Small intestine (tissue), 16 donors: ENCODE measurements around the gene HHIPL1. TPM values are rescaled to one million over a fixed set of nuclear protein-coding genes. Genes with fewer than 3 reads are reported as not detected.

Experiments
- DNase-seq, 2 donors: peaks; one replicate each; pipeline versions ENCODE4 v3.0.0 to v3.0.0-alpha.2; 2013
- FAIRE-seq: peaks from 2 replicates; lab custom pipeline; 2012; peaks lifted over from hg19 to GRCh38; lab: Jason Lieb, UNC
- H3K27ac ChIP-seq, 3 donors: one replicate each; pipeline ENCODE4 v1.5.1; 2013; ENCODE audit warnings: low read length in 2 of 3, mild to moderate bottlenecking in 2 of 3, control low read depth in 1 of 3, inconsistent platforms in 1 of 3, low read depth in 1 of 3, moderate library complexity in 1 of 3
- H3K27me3 ChIP-seq, 3 donors: one replicate each; pipeline ENCODE4 v1.6.1; 2013; ENCODE audit warnings: low read length in 3 of 3, inconsistent platforms in 1 of 3; ENCODE audit not compliant: control insufficient read depth in 3 of 3, insufficient read depth in 3 of 3
- H3K36me3 ChIP-seq, 3 donors: one replicate each; pipeline ENCODE4 v1.6.1; 2013; ENCODE audit warnings: low read length in 3 of 3, inconsistent platforms in 1 of 3, low read depth in 1 of 3, mild to moderate bottlenecking in 1 of 3, moderate library complexity in 1 of 3; ENCODE audit not compliant: control insufficient read depth in 3 of 3, insufficient read depth in 2 of 3
- H3K4me1 ChIP-seq, 3 donors: one replicate each; pipeline ENCODE4 v1.6.1; 2013; ENCODE audit warnings: low read length in 2 of 3, inconsistent platforms in 1 of 3, low read depth in 1 of 3, mild to moderate bottlenecking in 1 of 3, moderate library complexity in 1 of 3; ENCODE audit not compliant: control insufficient read depth in 3 of 3, insufficient read depth in 2 of 3
- H3K4me3 ChIP-seq, 3 donors: one replicate each; pipeline ENCODE4 v1.5.1; 2013; ENCODE audit warnings: low read length in 3 of 3, control low read depth in 1 of 3, inconsistent platforms in 1 of 3, low read depth in 1 of 3, mild to moderate bottlenecking in 1 of 3, moderate library complexity in 1 of 3
- H3K9me3 ChIP-seq, 2 donors: one replicate each; pipeline ENCODE4 v1.6.1; 2013; ENCODE audit warnings: low read depth in 1 of 2, low read length in 1 of 2; ENCODE audit not compliant: control insufficient read depth in 2 of 2, insufficient read depth in 1 of 2
- WGBS, 3 donors: extraction: QIAGEN DNeasy Blood & Tissue Kit; methylation state at CpG; one replicate each; pipeline ENCODE4 v1.1.7; 2013; 5-methylcytosine and 5-hydroxymethylcytosine counted together
- long read RNA-seq, 10 donors: transcript quantifications; one replicate each; lab custom pipeline, GENCODE V29; 2026
- polyA plus RNA-seq, 4 donors: library from polyadenylated mRNA; stranded (reverse) in 3 of 4; unstranded in 1 of 4; fragments of 200-250 nt in 3 of 4; fragments of 120-200 nt in 1 of 4; gene quantifications; one replicate each; pipeline versions ENCODE4 v1.2.1 to v1.2.3, GENCODE V29; 2013
- donor health status: healthy with polysubstance abuse.
- donor health status: control.
- donor health status: control.
- donor health status: Bipolar disorder and iron deficiency.
- donor health status: healthy.

HHIPL1 gene
- polyA plus RNA-seq = under 1 TPM in 3 of 4 donors, not detected in 1; under 0.01 to 0.69 (median 0.59) TPM
- long read RNA-seq, donor 1 = 0 reads
- long read RNA-seq, donor 2 = 0 reads
- long read RNA-seq, donor 3 = 0 reads
- long read RNA-seq, donor 4 = 0 reads
- long read RNA-seq, donor 5 = 0 reads
- long read RNA-seq, donor 6 = 0 reads
- long read RNA-seq, donor 7 = 0 reads
- long read RNA-seq, donor 8 = 0 reads
- long read RNA-seq, donor 9 = 0 reads
- long read RNA-seq, donor 10 = 0 reads

GRCh38 chr14:99644723-99645544 lies at the start of gene HHIPL1:
TSS of gene HHIPL1 (plus strand) at chr14:99645129. CDS start at chr14:99645208, 79 bp downstream.
- FAIRE-seq (no peak), DNase-seq (peak in 1 of 2 donors; percentile 53)
- H3K9me3 ChIP-seq = no peaks in the 10 kb centered on the region
- WGBS, 3 donors = 4 to 7% (median 7%) methylated on average over 77 to 91 of the region's 91 CpGs
- H3K4me3 ChIP-seq = peak within 1 kb of the TSS in 2 of 3 donors; percentile 24 to 37
- no peak within 1 kb of the TSS for H3K27ac ChIP-seq
- no peaks in the 10 kb centered on the region for H3K36me3 ChIP-seq
- no peaks in the 10 kb centered on the region for H3K4me1 ChIP-seq
- peaks cover 0 to 32% (median 5%) of the 10 kb centered on the region in 3 donors for H3K27me3 ChIP-seq

- H3K36me3 ChIP-seq = peaks cover 0 to 39% (median 0%) of the 10 kb centered on the region in 3 donors
- no peaks in the 10 kb centered on the region for H3K9me3 ChIP-seq
- no peak overlapping the region for H3K4me3 ChIP-seq
- peak in 1 of 2 donors; percentile 24 for DNase-seq
- peaks cover 2 to 78% (median 14%) of the 10 kb centered on the region in 3 donors for H3K4me1 ChIP-seq
- peak overlapping the region; percentile 82 to 89 (median 86) for H3K27ac ChIP-seq
- 33 to 68% (median 53%) methylated on average over 7 of the region's 7 CpGs for WGBS, 3 donors
- no peaks in the 10 kb centered on the region for H3K27me3 ChIP-seq
- no peak for FAIRE-seq
Observed at GRCh38 chr14:99595524-99595923, 49.4 kb upstream of the HHIPL1 start.

GRCh38 chr14:99596071-99596627 lies 48.8 kb upstream of the HHIPL1 start:
- no peaks in the 10 kb centered on the region for H3K27me3 ChIP-seq
- WGBS, 3 donors = 42 to 59% (median 54%) methylated on average over 10 of the region's 10 CpGs
- FAIRE-seq = no peak
- DNase-seq = peak; percentile 64 to 69
- peak overlapping the region; percentile 82 to 89 (median 86) for H3K27ac ChIP-seq
- peaks cover 2 to 79% (median 14%) of the 10 kb centered on the region in 3 donors for H3K4me1 ChIP-seq
- H3K9me3 ChIP-seq = no peaks in the 10 kb centered on the region
- peaks cover 0 to 36% (median 0%) of the 10 kb centered on the region in 3 donors for H3K36me3 ChIP-seq
- no peak overlapping the region for H3K4me3 ChIP-seq

- peaks cover 2 to 83% (median 14%) of the 10 kb centered on the region in 3 donors for H3K4me1 ChIP-seq
- WGBS, 3 donors = 38 to 73% (median 39%) methylated on average over 7 of the region's 7 CpGs
- H3K27ac ChIP-seq = peak overlapping the region; percentile 82 to 89 (median 86)
- H3K36me3 ChIP-seq = peaks cover 0 to 32% (median 0%) of the 10 kb centered on the region in 3 donors
- FAIRE-seq (no peak), DNase-seq (peak; percentile 79 to 94)
- no peaks in the 10 kb centered on the region for H3K27me3 ChIP-seq
- H3K4me3 ChIP-seq = no peak overlapping the region
- no peaks in the 10 kb centered on the region for H3K9me3 ChIP-seq
Observed at GRCh38 chr14:99596772-99597171, 48.2 kb upstream of the HHIPL1 start.

- no peak overlapping the region for H3K4me3 ChIP-seq
- no peaks in the 10 kb centered on the region for H3K27me3 ChIP-seq
- 84 to 88% (median 86%) methylated on average over 20 of the region's 20 CpGs for WGBS, 3 donors
- FAIRE-seq (no peak), DNase-seq (no peak)
- peaks cover 0 to 22% (median 0%) of the 10 kb centered on the region in 3 donors for H3K36me3 ChIP-seq
- H3K27ac ChIP-seq = peak overlapping the region; percentile 17 to 89 (median 86)
- H3K9me3 ChIP-seq = no peaks in the 10 kb centered on the region
- H3K4me1 ChIP-seq = peaks cover 6 to 80% (median 14%) of the 10 kb centered on the region in 3 donors
Observed at GRCh38 chr14:99597911-99598600, 46.9 kb upstream of the HHIPL1 start.

DNA sequence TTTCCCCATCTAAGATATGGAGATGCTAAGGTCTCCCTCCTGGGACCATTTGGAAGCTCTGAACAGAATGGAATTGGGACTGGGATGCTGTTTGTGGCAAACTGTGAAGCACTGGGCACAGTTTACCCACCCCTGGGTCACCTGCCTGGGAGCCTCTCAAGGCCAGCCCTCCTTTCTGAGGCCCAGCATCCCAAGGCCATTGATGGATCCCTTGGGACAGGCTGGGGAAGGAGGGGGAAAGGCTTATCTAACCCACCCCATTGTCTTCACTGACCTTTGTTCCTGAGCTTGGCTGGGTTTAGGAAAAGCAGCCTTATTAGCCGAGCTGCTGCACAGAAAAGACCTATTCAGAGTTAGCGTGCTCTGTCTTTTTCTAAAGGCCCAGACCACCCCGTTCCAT lies 46.2 kb upstream of the HHIPL1 start:
- DNase-seq = peak in 1 of 2 donors; percentile 47
- peaks cover 6 to 77% (median 14%) of the 10 kb centered on the region in 3 donors for H3K4me1 ChIP-seq
- H3K27ac ChIP-seq = peak overlapping the region; percentile 36 to 86 (median 61)
- peaks cover 0 to 17% (median 0%) of the 10 kb centered on the region in 3 donors for H3K36me3 ChIP-seq
- FAIRE-seq = no peak
- H3K9me3 ChIP-seq = no peaks in the 10 kb centered on the region
- no peaks in the 10 kb centered on the region for H3K27me3 ChIP-seq
- 19 to 60% (median 40%) methylated on average over 3 of the region's 3 CpGs for whole genome bisulfite sequencing, 3 donors
- no peak overlapping the region for H3K4me3 ChIP-seq

DNA sequence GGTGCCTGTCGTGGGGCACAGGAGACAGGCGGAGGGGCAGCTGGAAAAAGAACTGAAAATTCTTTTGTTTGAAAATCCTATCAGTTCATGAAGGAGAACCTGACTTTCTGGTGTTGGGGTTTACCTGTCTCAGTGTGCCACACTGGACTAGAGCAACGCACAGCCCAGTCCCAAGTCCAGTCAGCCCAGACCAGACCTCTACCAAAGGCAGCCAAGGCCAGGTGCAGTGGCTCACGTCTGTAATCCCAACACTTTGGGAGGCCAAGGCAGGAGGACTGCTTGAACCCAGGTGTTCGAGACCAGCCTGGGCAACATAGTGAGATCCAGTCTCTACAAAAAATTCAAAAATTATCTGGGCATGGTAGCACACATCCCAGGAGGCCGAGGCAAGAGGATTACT lies 45.5 kb upstream of the HHIPL1 start:
- WGBS, 3 donors = 29 to 63% (median 36%) methylated on average over 6 of the region's 6 CpGs
- peak in 1 of 2 donors; percentile 78 for DNase-seq

More for the DNA sequence above, 45.5 kb upstream of the HHIPL1 start:
- Histone ChIP-seq H3K9me3 (no peaks in the 10 kb centered on the region), H3K36me3 (peaks cover 0 to 13% (median 0%) of the 10 kb centered on the region in 3 donors), H3K27ac (peak overlapping the region; percentile 47 to 86 (median 61)), H3K4me3 (no peak overlapping the region), H3K4me1 (peaks cover 6 to 73% (median 14%) of the 10 kb centered on the region in 3 donors), H3K27me3 (no peaks in the 10 kb centered on the region)
- no peak for FAIRE-seq
